Body of pancreas (tissue), 4 donors: Measurements from ENCODE around the gene SPON2.

Experiments
- POLR2A ChIP-seq, 3 donors: fragments of 450-650 bp; IDR thresholded peaks; one replicate each; pipeline ENCODE4 v1.6.1; 2016; ENCODE audit warnings: antibody characterized with exemption in 3 of 3, mild to moderate bottlenecking in 2 of 3
- TF ChIP-seq, protein P1 (sequence below), 7 experiments: fragments of 450-650 bp in 4 of 7; fragments of 200-600 bp in 3 of 7; sonication (generic) in 3 of 7; IDR thresholded peaks; one replicate each; pipeline ENCODE4 v1.5.1; 2016 to 2019; ENCODE audit warnings: antibody characterized with exemption in 7 of 7

DNA sequence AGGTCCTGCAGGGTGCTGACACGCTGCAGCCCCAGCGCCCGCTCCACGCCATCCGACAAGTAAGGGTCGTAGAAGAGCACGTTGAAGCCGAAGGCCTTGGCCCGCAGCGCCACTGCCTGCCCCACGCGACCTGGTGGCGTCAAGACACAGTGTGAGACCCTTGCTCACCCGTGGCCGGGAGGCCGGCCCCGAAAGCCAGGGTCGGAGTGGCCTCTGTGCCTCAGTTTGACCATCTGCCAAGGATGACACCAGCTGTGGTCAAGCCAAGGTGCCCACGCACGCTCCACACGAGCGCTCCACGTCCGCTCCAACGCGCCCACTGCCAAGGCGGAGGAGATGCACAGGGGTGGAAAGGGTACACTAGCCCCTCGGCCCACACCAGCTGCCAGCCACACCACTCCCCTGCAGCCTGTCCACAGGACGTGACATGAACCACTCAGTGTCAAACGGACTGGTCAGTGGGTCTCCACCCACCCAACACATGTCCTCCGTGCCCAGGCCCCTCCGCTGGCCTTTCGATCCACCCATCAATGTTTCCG is 43.8 kb upstream of the SPON2 start:
- TF ChIP-seq, protein P1, sequence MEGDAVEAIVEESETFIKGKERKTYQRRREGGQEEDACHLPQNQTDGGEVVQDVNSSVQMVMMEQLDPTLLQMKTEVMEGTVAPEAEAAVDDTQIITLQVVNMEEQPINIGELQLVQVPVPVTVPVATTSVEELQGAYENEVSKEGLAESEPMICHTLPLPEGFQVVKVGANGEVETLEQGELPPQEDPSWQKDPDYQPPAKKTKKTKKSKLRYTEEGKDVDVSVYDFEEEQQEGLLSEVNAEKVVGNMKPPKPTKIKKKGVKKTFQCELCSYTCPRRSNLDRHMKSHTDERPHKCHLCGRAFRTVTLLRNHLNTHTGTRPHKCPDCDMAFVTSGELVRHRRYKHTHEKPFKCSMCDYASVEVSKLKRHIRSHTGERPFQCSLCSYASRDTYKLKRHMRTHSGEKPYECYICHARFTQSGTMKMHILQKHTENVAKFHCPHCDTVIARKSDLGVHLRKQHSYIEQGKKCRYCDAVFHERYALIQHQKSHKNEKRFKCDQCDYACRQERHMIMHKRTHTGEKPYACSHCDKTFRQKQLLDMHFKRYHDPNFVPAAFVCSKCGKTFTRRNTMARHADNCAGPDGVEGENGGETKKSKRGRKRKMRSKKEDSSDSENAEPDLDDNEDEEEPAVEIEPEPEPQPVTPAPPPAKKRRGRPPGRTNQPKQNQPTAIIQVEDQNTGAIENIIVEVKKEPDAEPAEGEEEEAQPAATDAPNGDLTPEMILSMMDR (IDR thresholded peaks at IDR 0.05) = no peak
- no peak for TF ChIP-seq POLR2A (IDR thresholded peaks at IDR 0.05)
